A549 (cell line): ENCODE data around the gene LMF1. TPM values are rescaled to one million over a fixed set of nuclear protein-coding genes. Genes with fewer than 3 reads are reported as not detected.

Experiments used
- ATAC-seq, 2 experiments: fragments of 200-7000 bp in 1 of 2; fragments of >200 bp in 1 of 2; cut with Nextera tagmentation in 1 of 2; cut with Tn5 transposase in 1 of 2; 3 replicates each; pipeline versions ENCODE4 v1.8.0 to v1.9.1; 2018 to 2020; ENCODE audit warnings: mild to moderate bottlenecking in 1 of 2, moderate library complexity in 1 of 2
- CTCF ChIA-PET: fragments of 300-600 bp; sonication (Branson Sonifier 250); formaldehyde crosslinking; extraction: SDS; loops from one replicate; lab custom pipeline; 2021; ENCODE audit warnings: antibody characterized with exemption, inconsistent platforms; lab: Yijun Ruan, JAX
- POLR2A ChIA-PET: fragments of 350-600 bp; formaldehyde crosslinking; extraction: SDS; loops from one replicate; lab custom pipeline; 2021; ENCODE audit warnings: antibody characterized with exemption, inconsistent platforms; lab: Yijun Ruan, JAX
- DNase-seq, 2 experiments: peaks; one replicate each; pipeline versions ENCODE4 v3.0.0 to v3.0.0-alpha.2; 2011 to 2016; ENCODE audit warnings: low read depth in 1 of 2, low spot score in 1 of 2
- FAIRE-seq: peaks from 2 replicates; lab custom pipeline; 2011; peaks lifted over from hg19 to GRCh38; lab: Jason Lieb, UNC
- H3K27ac ChIP-seq, 2 experiments: fragments of >200 bp; sonication (Bioruptor Twin); formaldehyde crosslinking; 3 replicates each; pipeline ENCODE4 v1.5.1; 2016 to 2017
- H3K4me1 ChIP-seq: fragments of >200 bp; sonication (Bioruptor Twin); formaldehyde crosslinking; 3 replicates; pipeline ENCODE4 v1.6.1; 2016
- H3K4me2 ChIP-seq: fragments of >200 bp; sonication (Bioruptor Twin); formaldehyde crosslinking; 3 replicates; pipeline ENCODE4 v1.6.1; 2016
- H3K4me3 ChIP-seq: fragments of >200 bp; sonication (Bioruptor Twin); formaldehyde crosslinking; 3 replicates; pipeline ENCODE4 v1.5.1; 2016
- H3K9me3 ChIP-seq: fragments of >200 bp; sonication (Bioruptor Twin); formaldehyde crosslinking; 3 replicates; pipeline ENCODE4 v1.6.1; 2016
- CBX8 ChIP-seq: fragments of 200-600 bp; sonication (generic); IDR thresholded peaks from 2 replicates; pipeline ENCODE4 v1.6.1; 2016
- CEBPB ChIP-seq, 2 experiments: fragments of >200 bp in 1 of 2; sonication (Bioruptor Twin) in 1 of 2; formaldehyde crosslinking in 1 of 2; IDR thresholded peaks; 2 replicates each; pipeline ENCODE4 v1.6.1; 2012 to 2016
- CHD2 ChIP-seq: fragments of 150-350 bp; IDR thresholded peaks from 2 replicates; pipeline ENCODE4 v1.6.1; 2014; ENCODE audit warnings: low read length; ENCODE audit not compliant: partially characterized antibody
- CHD4 ChIP-seq: fragments of 200-600 bp; sonication (generic); IDR thresholded peaks from 2 replicates; pipeline ENCODE4 v1.6.1; 2016; ENCODE audit warnings: antibody characterized with exemption, mild to moderate bottlenecking, borderline replicate concordance
- EHF ChIP-seq: fragments of 250-450 bp; sonication (Bioruptor Pico); IDR thresholded peaks from 2 replicates; pipeline ENCODE4 v1.5.0; 2020; ENCODE audit warnings: mild to moderate bottlenecking
- EP300 ChIP-seq, 2 experiments: fragments of >200 bp; sonication (Bioruptor Twin); formaldehyde crosslinking; IDR thresholded peaks; 2 replicates in 1 of 2; 3 replicates in 1 of 2; pipeline ENCODE4 v1.6.1; 2016 to 2017
- ESRRA ChIP-seq: fragments of 150-350 bp; IDR thresholded peaks from 2 replicates; pipeline ENCODE4 v1.6.1; 2014; ENCODE audit warnings: mild to moderate bottlenecking, low read length, borderline replicate concordance
- FOSB ChIP-seq: fragments of 250-450 bp; sonication (Bioruptor Pico); IDR thresholded peaks from 2 replicates; pipeline ENCODE4 v1.5.0; 2020; ENCODE audit warnings: mild to moderate bottlenecking, moderate library complexity
- FOXS1 ChIP-seq: fragments of 250-450 bp; sonication (Bioruptor Pico); IDR thresholded peaks from 2 replicates; pipeline ENCODE4 v1.5.0; 2020; ENCODE audit warnings: mild to moderate bottlenecking, moderate library complexity
- HDAC2 ChIP-seq: fragments of 200-600 bp; sonication (generic); IDR thresholded peaks from 2 replicates; pipeline ENCODE4 v1.6.1; 2016
- HEYL ChIP-seq: fragments of 250-450 bp; sonication (Bioruptor Pico); IDR thresholded peaks from 2 replicates; pipeline ENCODE4 v1.8.0; 2021; ENCODE audit warnings: mild to moderate bottlenecking, moderate library complexity
- HOXA7 ChIP-seq: fragments of 250-450 bp; sonication (Bioruptor Pico); IDR thresholded peaks from 2 replicates; pipeline ENCODE4 v1.5.0; 2020; ENCODE audit warnings: mild to moderate bottlenecking, moderate library complexity
- HOXB13 ChIP-seq: fragments of 250-450 bp; sonication (Bioruptor Pico); IDR thresholded peaks from 2 replicates; pipeline ENCODE4 v1.5.0; 2020; ENCODE audit warnings: low read depth, mild to moderate bottlenecking, moderate library complexity
- HOXB5 ChIP-seq: fragments of 250-450 bp; sonication (Bioruptor Pico); IDR thresholded peaks from 2 replicates; pipeline ENCODE4 v1.5.0; 2020; ENCODE audit warnings: mild to moderate bottlenecking, moderate library complexity
- JUN ChIP-seq, 2 experiments: fragments of >200 bp; sonication (Bioruptor Twin); formaldehyde crosslinking; IDR thresholded peaks; 2 replicates in 1 of 2; 3 replicates in 1 of 2; pipeline ENCODE4 v1.6.1; 2016 to 2017
- JUNB ChIP-seq: fragments of >200 bp; sonication (Bioruptor Twin); formaldehyde crosslinking; IDR thresholded peaks from 2 replicates; pipeline ENCODE4 v1.6.1; 2016
- KDM1A ChIP-seq: fragments of 200-600 bp; sonication (generic); IDR thresholded peaks from 2 replicates; pipeline ENCODE4 v1.6.1; 2016; ENCODE audit warnings: low read depth, mild to moderate bottlenecking
- PHF8 ChIP-seq: fragments of 200-600 bp; sonication (generic); IDR thresholded peaks from 2 replicates; pipeline ENCODE4 v1.6.1; 2016; ENCODE audit warnings: low read depth, mild to moderate bottlenecking, antibody characterized with exemption, moderate library complexity, borderline replicate concordance
- RCOR1 ChIP-seq: fragments of 150-350 bp; IDR thresholded peaks from 2 replicates; pipeline ENCODE4 v1.6.1; 2014; ENCODE audit warnings: antibody characterized with exemption, low read length, low read depth
- SMC3 ChIP-seq: fragments of >200 bp; sonication (Bioruptor Twin); formaldehyde crosslinking; IDR thresholded peaks from 3 replicates; pipeline ENCODE4 v1.6.1; 2018; ENCODE audit warnings: inconsistent platforms
- TFCP2L1 ChIP-seq: fragments of 250-450 bp; sonication (Bioruptor Pico); IDR thresholded peaks from 2 replicates; pipeline ENCODE4 v1.5.0; 2021; ENCODE audit warnings: mild to moderate bottlenecking
- TP53 ChIP-seq: fragments of 250-450 bp; sonication (Bioruptor Pico); IDR thresholded peaks from 2 replicates; pipeline ENCODE4 v1.5.0; 2021; ENCODE audit warnings: mild to moderate bottlenecking, moderate library complexity
- ZC3H11A ChIP-seq: fragments of 450-650 bp; IDR thresholded peaks from 2 replicates; pipeline ENCODE4 v1.6.1; 2014; ENCODE audit warnings: antibody characterized with exemption, mild to moderate bottlenecking
- ZFP36 ChIP-seq: fragments of 450-650 bp; IDR thresholded peaks from 2 replicates; pipeline ENCODE4 v1.6.1; 2014; ENCODE audit warnings: borderline replicate concordance; ENCODE audit not compliant: partially characterized antibody
- ZNF302 ChIP-seq: fragments of 250-450 bp; sonication (Bioruptor Pico); IDR thresholded peaks from 2 replicates; pipeline ENCODE4 v1.9.0; 2021; ENCODE audit warnings: inconsistent platforms, mild to moderate bottlenecking, moderate library complexity
- ZSCAN20 ChIP-seq: fragments of 250-450 bp; sonication (Bioruptor Pico); IDR thresholded peaks from 2 replicates; pipeline ENCODE4 v1.8.0; 2022; ENCODE audit warnings: mild to moderate bottlenecking, moderate library complexity
- WGBS: methylation state at CpG from one replicate; pipeline ENCODE4 v1.1.6; 2017; ENCODE audit errors: missing lambda C conversion rate; 5-methylcytosine and 5-hydroxymethylcytosine counted together
- polyA plus RNA-seq, 4 experiments: library from polyadenylated mRNA; depleted of rRNA in 3 of 4; stranded (reverse); fragments of >200 nt; fragmentation: RNase III in 1 of 4; extraction: RNeasy Plus Mini Kit Qiagen cat#74134 plus additional on column Dnase treatment in 1 of 4; gene quantifications; 2 replicates in 3 of 4; 3 replicates in 1 of 4; pipeline ENCODE4 v1.2.3, GENCODE V29; 2011 to 2017
- TF ChIP-seq, protein P1 (sequence below): fragments of 450-650 bp; IDR thresholded peaks from 2 replicates; pipeline ENCODE4 v1.6.1; 2014; ENCODE audit warnings: antibody characterized with exemption
- TF ChIP-seq, protein P2 (sequence below): fragments of >200 bp; sonication (Bioruptor Twin); formaldehyde crosslinking; IDR thresholded peaks from 3 replicates; pipeline ENCODE4 v1.5.1; 2016
- TF ChIP-seq, protein P3 (sequence below): fragments of >200 bp; sonication (Bioruptor Twin); formaldehyde crosslinking; IDR thresholded peaks from 2 replicates; pipeline ENCODE4 v1.6.1; 2016

The LMF1 gene
- polyA plus RNA-seq, 2 of the 4 experiments (the other 2 are of a cell fraction), result 8.8 to 10.9 TPM

DNA sequence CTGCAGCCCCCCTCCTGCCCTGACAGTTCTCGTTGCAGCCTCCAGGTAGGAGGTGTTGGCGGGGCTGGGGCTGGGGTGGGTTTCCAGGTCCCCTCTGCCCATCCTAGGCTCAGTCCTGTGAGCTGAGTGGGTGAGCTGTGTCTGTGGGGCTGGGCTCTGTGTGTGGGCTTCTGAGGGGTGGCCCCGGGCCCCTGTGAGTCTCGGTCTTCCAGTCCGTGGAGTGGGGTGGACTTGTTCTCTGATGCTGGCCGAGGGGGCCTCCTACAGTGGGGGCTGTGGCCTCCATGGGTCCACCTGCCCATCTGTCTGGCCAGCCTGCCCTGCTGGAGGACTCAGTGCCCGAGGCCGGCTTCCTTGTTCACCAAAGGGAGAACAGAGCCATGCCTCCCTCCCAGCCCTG lies 43.4 kb upstream of the LMF1 start:
- no peaks in the 10 kb centered on the region for H3K4me1 ChIP-seq
- WGBS, result 82% methylated on average over 5 of the region's 8 CpGs
- DNase-seq, result no peak
- no peak overlapping the region for H3K4me3 ChIP-seq
- H3K27ac ChIP-seq, result no peak overlapping the region
- no peak for FAIRE-seq
- ATAC-seq, result no peak
- ChIA-PET CTCF (interaction anchor here (2.6 kb wide), 1 partner anchor 44 kb away, joined by 10 read pairs; no protein-coding TSS in a partner anchor), POLR2A (no interaction called here)
- no peaks in the 10 kb centered on the region for H3K9me3 ChIP-seq
- no peak overlapping the region for H3K4me2 ChIP-seq
- TF ChIP-seq, protein P1, sequence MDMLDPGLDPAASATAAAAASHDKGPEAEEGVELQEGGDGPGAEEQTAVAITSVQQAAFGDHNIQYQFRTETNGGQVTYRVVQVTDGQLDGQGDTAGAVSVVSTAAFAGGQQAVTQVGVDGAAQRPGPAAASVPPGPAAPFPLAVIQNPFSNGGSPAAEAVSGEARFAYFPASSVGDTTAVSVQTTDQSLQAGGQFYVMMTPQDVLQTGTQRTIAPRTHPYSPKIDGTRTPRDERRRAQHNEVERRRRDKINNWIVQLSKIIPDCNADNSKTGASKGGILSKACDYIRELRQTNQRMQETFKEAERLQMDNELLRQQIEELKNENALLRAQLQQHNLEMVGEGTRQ, result no peak
- no peak for TF ChIP-seq JUN (IDR thresholded peaks at IDR 0.05)
- TF ChIP-seq ZNF302 (CRISPR knock-in tag), result no peak
- TF ChIP-seq KDM1A, result no peak
- no peak for TF ChIP-seq ZFP36

DNA sequence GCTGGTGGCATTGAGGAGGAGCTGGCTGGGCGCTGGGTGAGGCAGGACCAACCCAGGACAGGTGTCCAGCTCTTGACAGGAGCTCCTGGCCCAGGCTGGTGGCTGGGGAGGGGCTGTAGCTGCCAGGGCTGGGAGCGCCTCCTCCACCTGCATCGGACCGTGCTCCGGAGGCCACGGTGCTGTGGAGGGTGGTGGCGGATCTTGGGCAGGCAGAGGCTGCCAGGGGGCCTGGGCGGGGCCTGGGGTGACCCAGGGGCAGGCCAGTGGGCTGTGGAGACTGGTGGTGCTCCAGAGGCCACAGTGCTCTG lies 42.8 kb upstream of the LMF1 start:
- Histone ChIP-seq H3K4me2 (no peak overlapping the region), H3K9me3 (no peaks in the 10 kb centered on the region), H3K4me3 (no peak overlapping the region), H3K27ac (no peak overlapping the region), H3K4me1 (no peaks in the 10 kb centered on the region)
- ATAC-seq (no peak), DNase-seq (no peak), FAIRE-seq (no peak)
- WGBS, result no CpG with 5 or more reads among the region's 8 CpGs
- TF ChIP-seq CBX8 (no peak), EHF (CRISPR knock-in tag) (no peak), TP53 (no peak), HEYL (no peak), FOSB (CRISPR knock-in tag) (no peak), CEBPB (IDR thresholded peaks at IDR 0.05) (no peak), TFCP2L1 (CRISPR knock-in tag) (no peak), HDAC2 (no peak), HOXB13 (CRISPR knock-in tag) (no peak), FOXS1 (CRISPR knock-in tag) (no peak), CHD4 (no peak), RCOR1 (no peak), KDM1A (no peak), JUN (IDR thresholded peaks at IDR 0.05) (no peak), PHF8 (no peak), EP300 (IDR thresholded peaks at IDR 0.05) (no peak), ZC3H11A (no peak), ZSCAN20 (CRISPR knock-in tag) (no peak)
- TF ChIP-seq, protein P2, sequence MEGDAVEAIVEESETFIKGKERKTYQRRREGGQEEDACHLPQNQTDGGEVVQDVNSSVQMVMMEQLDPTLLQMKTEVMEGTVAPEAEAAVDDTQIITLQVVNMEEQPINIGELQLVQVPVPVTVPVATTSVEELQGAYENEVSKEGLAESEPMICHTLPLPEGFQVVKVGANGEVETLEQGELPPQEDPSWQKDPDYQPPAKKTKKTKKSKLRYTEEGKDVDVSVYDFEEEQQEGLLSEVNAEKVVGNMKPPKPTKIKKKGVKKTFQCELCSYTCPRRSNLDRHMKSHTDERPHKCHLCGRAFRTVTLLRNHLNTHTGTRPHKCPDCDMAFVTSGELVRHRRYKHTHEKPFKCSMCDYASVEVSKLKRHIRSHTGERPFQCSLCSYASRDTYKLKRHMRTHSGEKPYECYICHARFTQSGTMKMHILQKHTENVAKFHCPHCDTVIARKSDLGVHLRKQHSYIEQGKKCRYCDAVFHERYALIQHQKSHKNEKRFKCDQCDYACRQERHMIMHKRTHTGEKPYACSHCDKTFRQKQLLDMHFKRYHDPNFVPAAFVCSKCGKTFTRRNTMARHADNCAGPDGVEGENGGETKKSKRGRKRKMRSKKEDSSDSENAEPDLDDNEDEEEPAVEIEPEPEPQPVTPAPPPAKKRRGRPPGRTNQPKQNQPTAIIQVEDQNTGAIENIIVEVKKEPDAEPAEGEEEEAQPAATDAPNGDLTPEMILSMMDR, result no peak
- POLR2A ChIA-PET, result no interaction called here
- CTCF ChIA-PET, result interaction anchor here (1.0 to 2.6 kb wide), 2 partner anchors 16 to 44 kb away, joined by 3 to 10 read pairs; no protein-coding TSS in a partner anchor

DNA sequence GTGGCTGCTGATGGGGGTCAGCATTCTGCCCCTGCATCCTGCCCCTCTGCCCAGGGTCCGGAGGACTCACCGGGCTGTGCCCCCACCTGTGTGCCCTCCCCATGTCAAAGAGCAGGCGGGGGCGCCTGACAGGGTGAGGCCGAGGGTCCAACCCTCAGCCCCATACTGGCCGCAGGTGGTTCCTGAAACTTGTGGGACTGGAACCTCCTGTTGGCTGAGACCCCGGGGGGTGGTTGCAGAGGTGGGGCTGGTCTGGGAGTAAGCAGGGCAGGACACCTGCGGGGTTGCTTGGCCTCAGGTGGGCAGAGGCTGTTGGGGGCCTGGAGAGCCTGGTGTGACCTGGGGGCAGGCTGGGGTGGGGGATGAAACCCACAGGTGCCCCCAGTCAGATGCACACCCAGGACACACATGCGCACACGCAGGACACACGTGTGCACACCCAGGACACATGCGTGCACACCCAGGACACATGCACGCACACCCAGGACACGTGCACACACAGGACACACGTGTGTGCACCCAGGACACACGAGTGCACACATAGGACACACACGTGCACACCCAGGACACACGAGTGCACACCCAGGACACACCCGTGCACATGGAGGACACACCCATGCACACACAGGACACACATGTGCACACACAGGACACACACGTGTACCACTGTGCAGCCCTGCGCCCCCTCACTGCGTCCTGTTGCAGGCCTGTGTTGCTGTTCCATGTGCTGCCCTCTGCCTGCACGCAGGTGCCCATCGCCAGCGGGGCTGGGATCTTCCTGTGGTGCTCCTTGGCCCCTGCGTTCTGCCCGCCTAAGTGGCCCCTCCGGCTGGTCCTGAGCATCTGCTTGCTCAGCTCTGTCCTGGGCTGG lies 42.2 kb upstream of the LMF1 start:
- TF ChIP-seq, protein P3, sequence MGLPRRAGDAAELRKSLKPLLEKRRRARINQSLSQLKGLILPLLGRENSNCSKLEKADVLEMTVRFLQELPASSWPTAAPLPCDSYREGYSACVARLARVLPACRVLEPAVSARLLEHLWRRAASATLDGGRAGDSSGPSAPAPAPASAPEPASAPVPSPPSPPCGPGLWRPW, result no peak
- TF ChIP-seq TP53 (no peak), HOXB5 (no peak), ESRRA (no peak), HEYL (no peak), ZFP36 (no peak), HOXA7 (CRISPR knock-in tag) (no peak), JUNB (no peak), SMC3 (no peak), CHD2 (no peak)
- TF ChIP-seq, protein P2, result no peak
- 48% methylated on average over 10 of the region's 28 CpGs for WGBS
- Histone ChIP-seq H3K27ac (no peak overlapping the region), H3K4me3 (no peak overlapping the region), H3K4me2 (no peak overlapping the region), H3K4me1 (no peaks in the 10 kb centered on the region), H3K9me3 (no peaks in the 10 kb centered on the region)
- no peak for DNase-seq
- peak; percentile 31 to 47; a peak in 4 of 6 replicates for ATAC-seq
- POLR2A ChIA-PET, result no interaction called here
- CTCF ChIA-PET, result interaction anchor here (1.0 to 2.6 kb wide), 2 partner anchors 15 to 45 kb away, joined by 3 to 10 read pairs; no protein-coding TSS in a partner anchor
- no peak for FAIRE-seq
